NB4 (cell line): ENCODE measurements around the gene CHCHD3.

Experiments
- DNase-seq: peaks from one replicate; pipeline ENCODE4 v3.0.0; 2010; ENCODE audit warnings: low read depth
- H3K4me3 ChIP-seq: one replicate; pipeline ENCODE4 v1.5.1; 2011; ENCODE audit warnings: mild to moderate bottlenecking, low read depth, low read length, moderate library complexity
- CTCF ChIP-seq: IDR thresholded peaks from one replicate; pipeline ENCODE4 v1.5.1; 2012; ENCODE audit warnings: low read depth, low read length
- MAX ChIP-seq: IDR thresholded peaks from 2 replicates; pipeline ENCODE4 v1.6.1; 2011; ENCODE audit warnings: low read depth, low read length
- MYC ChIP-seq: IDR thresholded peaks from 2 replicates; pipeline ENCODE4 v1.6.1; 2011; ENCODE audit warnings: low read depth, low read length
- POLR2A ChIP-seq: IDR thresholded peaks from 2 replicates; pipeline ENCODE4 v1.6.1; 2011; ENCODE audit warnings: mild to moderate bottlenecking; ENCODE audit not compliant: insufficient read length; ENCODE audit errors: extremely low read depth

CHCHD3 gene

GRCh38 chr7:133119067-133119466 lies 37.2 kb upstream of the CHCHD3 start:
- no peak overlapping the region for H3K4me3 ChIP-seq
- no peak for TF ChIP-seq CTCF
- TF ChIP-seq POLR2A: no peak
- TF ChIP-seq MAX: no peak
- TF ChIP-seq MYC: no peak
- DNase-seq: no peak

- DNase-seq: no peak
- H3K4me3 ChIP-seq: no peak overlapping the region
- TF ChIP-seq MYC: no peak
- TF ChIP-seq POLR2A: no peak
- TF ChIP-seq CTCF: no peak
- TF ChIP-seq MAX: no peak
Observed at GRCh38 chr7:133118261-133118660, 36.4 kb upstream of the CHCHD3 start.

GRCh38 chr7:133117452-133117851 lies 35.6 kb upstream of the CHCHD3 start:
- H3K4me3 ChIP-seq: no peak overlapping the region
- TF ChIP-seq CTCF: no peak
- TF ChIP-seq MAX: no peak
- TF ChIP-seq MYC: no peak
- no peak for TF ChIP-seq POLR2A
- DNase-seq: no peak

- no peak overlapping the region for H3K4me3 ChIP-seq
- TF ChIP-seq POLR2A (no peak), CTCF (no peak), MYC (no peak), MAX (no peak)
- no peak for DNase-seq
Observed at GRCh38 chr7:133115596-133115995, 33.7 kb upstream of the CHCHD3 start.

GRCh38 chr7:133114519-133114918 lies 32.6 kb upstream of the CHCHD3 start:
- TF ChIP-seq POLR2A (no peak), MYC (no peak), CTCF (no peak), MAX (no peak)
- H3K4me3 ChIP-seq: no peak overlapping the region
- DNase-seq: no peak

- no peak for DNase-seq
- TF ChIP-seq CTCF (no peak), MAX (no peak), MYC (no peak), POLR2A (no peak)
- H3K4me3 ChIP-seq: no peak overlapping the region
Observed at GRCh38 chr7:133112976-133113375, 31.1 kb upstream of the CHCHD3 start.
